22Rv1 (cell line): Measurements from ENCODE around the gene SCLT1.

Source experiments
- ZFX ChIP-seq: fragments of 450-650 bp; IDR thresholded peaks from 2 replicates; pipeline ENCODE4 v1.6.1; 2017; ENCODE audit warnings: antibody characterized with exemption, borderline replicate concordance
- TF ChIP-seq, protein P1 (sequence below): fragments of 450-650 bp; IDR thresholded peaks from 2 replicates; pipeline ENCODE4 v1.5.1; 2017; ENCODE audit warnings: mild to moderate bottlenecking

DNA sequence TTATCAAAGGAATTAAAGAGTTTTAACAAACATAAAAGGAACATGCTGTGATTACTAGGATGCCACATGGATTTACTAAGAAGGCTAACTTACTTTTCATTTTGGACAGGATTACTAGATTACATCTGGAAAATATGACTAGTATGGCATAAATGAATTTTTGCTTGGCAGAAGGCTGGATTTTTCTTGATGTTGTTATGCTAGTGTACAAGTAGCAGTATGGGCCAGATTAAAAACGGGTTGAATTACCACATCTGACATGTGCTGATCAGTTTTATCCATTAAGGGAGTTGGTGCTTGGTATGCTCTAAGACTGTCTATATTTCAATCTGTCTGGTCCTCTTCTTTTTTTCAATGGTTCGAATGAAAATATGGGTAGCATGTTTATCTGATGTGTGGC is 213.4 kb downstream of the SCLT1 start:
- TF ChIP-seq, protein P1, sequence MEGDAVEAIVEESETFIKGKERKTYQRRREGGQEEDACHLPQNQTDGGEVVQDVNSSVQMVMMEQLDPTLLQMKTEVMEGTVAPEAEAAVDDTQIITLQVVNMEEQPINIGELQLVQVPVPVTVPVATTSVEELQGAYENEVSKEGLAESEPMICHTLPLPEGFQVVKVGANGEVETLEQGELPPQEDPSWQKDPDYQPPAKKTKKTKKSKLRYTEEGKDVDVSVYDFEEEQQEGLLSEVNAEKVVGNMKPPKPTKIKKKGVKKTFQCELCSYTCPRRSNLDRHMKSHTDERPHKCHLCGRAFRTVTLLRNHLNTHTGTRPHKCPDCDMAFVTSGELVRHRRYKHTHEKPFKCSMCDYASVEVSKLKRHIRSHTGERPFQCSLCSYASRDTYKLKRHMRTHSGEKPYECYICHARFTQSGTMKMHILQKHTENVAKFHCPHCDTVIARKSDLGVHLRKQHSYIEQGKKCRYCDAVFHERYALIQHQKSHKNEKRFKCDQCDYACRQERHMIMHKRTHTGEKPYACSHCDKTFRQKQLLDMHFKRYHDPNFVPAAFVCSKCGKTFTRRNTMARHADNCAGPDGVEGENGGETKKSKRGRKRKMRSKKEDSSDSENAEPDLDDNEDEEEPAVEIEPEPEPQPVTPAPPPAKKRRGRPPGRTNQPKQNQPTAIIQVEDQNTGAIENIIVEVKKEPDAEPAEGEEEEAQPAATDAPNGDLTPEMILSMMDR: no peak
- no peak for TF ChIP-seq ZFX
